ENCODE data around the gene TBC1D2B. TPM values are rescaled to one million over a fixed set of nuclear protein-coding genes. Genes with fewer than 3 reads are reported as not detected.
A peak's percentile ranks its signal among the peaks of the same experiment; 100 is the strongest.

TBC1D2B gene
- total RNA-seq, 2 experiments from 2014 or later, result 39.4 to 44.1 TPM

DNA sequence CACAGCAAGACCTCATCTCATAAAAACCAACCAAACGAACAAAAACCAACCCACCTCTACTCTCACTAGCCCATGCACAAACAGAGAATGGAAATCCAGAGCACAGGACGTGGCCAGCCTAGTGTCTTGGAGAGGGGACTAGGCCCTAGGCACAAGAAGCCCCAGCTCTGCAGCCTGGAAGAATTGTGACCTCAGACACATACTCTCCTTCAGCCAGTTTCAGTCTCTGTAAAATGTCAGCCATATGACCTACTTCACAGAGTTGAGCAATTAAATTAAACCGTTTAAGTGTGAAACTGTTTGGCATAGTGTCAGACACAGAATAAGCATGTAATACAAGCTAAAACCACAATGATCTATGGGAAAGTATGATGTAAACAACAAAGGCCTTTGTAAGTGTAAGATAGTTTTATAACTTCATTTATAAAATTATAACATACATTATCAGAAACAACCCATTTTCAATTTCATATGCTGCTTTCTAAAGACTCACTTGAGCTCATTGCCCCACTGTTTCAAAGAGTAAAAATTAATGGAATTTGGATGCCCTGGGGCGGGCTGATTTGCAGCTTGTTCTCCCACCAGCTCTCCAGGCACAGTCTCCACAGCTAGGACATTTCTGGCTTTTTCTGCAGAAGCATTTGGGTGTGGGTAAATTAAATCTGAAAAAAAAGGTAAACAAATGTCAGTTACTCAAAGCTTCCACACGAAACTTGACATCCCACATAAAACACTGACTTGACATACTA, 32.9 kb downstream of the TBC1D2B start:
- no peaks in the 10 kb centered on the region for H3K9me3 Mint-ChIP-seq
- H3K4me3 Mint-ChIP-seq, result peak overlapping the region; percentile 37
- DNase-seq, result peak; percentile 45
- peak overlapping the region; percentile 91 for H3K27ac Mint-ChIP-seq
- no peaks in the 10 kb centered on the region for H3K27me3 Mint-ChIP-seq
- peaks cover 56% of the 10 kb centered on the region for H3K36me3 Mint-ChIP-seq
- H3K4me1 Mint-ChIP-seq, result peaks cover 90% of the 10 kb centered on the region

GRCh38 chr15:78041946-78042345, 35.6 kb downstream of the TBC1D2B start:
- Mint-ChIP-seq H3K4me3 (no peak overlapping the region), H3K4me1 (peaks cover 87% of the 10 kb centered on the region), H3K27ac (peak overlapping the region; percentile 63), H3K9me3 (no peaks in the 10 kb centered on the region), H3K27me3 (no peaks in the 10 kb centered on the region), H3K36me3 (peaks cover 61% of the 10 kb centered on the region)
- no peak for DNase-seq

- H3K4me3 Mint-ChIP-seq, result no peak overlapping the region
- H3K36me3 Mint-ChIP-seq, result peaks cover 54% of the 10 kb centered on the region
- H3K4me1 Mint-ChIP-seq, result peaks cover 85% of the 10 kb centered on the region
- DNase-seq, result no peak
- H3K9me3 Mint-ChIP-seq, result no peaks in the 10 kb centered on the region
- no peak overlapping the region for H3K27ac Mint-ChIP-seq
- H3K27me3 Mint-ChIP-seq, result no peaks in the 10 kb centered on the region
Measured at GRCh38 chr15:78040653-78041244, 36.8 kb downstream of the TBC1D2B start.

- Mint-ChIP-seq H3K4me3 (no peak overlapping the region), H3K27ac (peak overlapping the region; percentile 14), H3K27me3 (no peaks in the 10 kb centered on the region), H3K36me3 (peaks cover 51% of the 10 kb centered on the region), H3K9me3 (no peaks in the 10 kb centered on the region), H3K4me1 (peaks cover 88% of the 10 kb centered on the region)
- no peak for DNase-seq
Measured at GRCh38 chr15:78038585-78039247, 38.8 kb downstream of the TBC1D2B start.

- H3K27me3 Mint-ChIP-seq, result no peaks in the 10 kb centered on the region
- H3K36me3 Mint-ChIP-seq, result peaks cover 44% of the 10 kb centered on the region
- H3K4me3 Mint-ChIP-seq, result no peak overlapping the region
- no peak for DNase-seq
- H3K9me3 Mint-ChIP-seq, result no peaks in the 10 kb centered on the region
- H3K4me1 Mint-ChIP-seq, result peaks cover 85% of the 10 kb centered on the region
- peak overlapping the region; percentile 67 for H3K27ac Mint-ChIP-seq
Measured at GRCh38 chr15:78037779-78038305, 39.7 kb downstream of the TBC1D2B start.

GRCh38 chr15:78037328-78037727, 40.2 kb downstream of the TBC1D2B start:
- Mint-ChIP-seq H3K27ac (no peak overlapping the region), H3K4me3 (no peak overlapping the region), H3K27me3 (no peaks in the 10 kb centered on the region), H3K9me3 (no peaks in the 10 kb centered on the region), H3K4me1 (peaks cover 82% of the 10 kb centered on the region), H3K36me3 (peaks cover 41% of the 10 kb centered on the region)
- no peak for DNase-seq

DNA sequence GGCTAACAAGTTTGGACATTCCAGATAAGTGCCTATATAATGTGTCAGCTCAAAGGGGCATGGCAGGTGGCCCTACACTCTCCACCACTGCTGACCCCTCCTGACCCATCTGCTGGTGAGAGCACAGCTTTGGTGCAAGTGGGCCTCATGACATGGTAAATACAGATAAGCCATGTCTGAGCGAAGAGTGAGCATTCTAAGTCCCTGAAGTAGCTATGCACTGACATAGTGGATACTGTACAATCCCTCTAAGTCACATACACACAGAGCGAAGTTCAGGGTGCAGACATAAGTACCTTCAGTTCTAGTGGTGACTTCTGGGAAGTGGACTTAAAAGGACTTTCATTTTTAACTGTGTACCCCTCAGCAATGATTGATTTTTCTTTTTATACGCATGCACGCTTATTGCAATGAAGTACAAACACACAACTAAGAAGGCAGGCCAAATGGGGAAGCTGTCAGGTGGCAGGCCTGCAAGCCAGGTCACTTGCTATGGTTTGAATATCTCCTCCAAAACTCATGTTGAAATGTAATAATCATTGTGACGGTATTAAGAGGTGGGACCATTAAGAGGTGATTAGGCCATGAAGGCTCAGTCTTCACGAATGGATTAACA, 41.5 kb downstream of the TBC1D2B start:
- Mint-ChIP-seq H3K36me3 (peaks cover 41% of the 10 kb centered on the region), H3K4me1 (peaks cover 77% of the 10 kb centered on the region), H3K9me3 (no peaks in the 10 kb centered on the region), H3K4me3 (no peak overlapping the region), H3K27ac (peak overlapping the region; percentile 87), H3K27me3 (no peaks in the 10 kb centered on the region)
- no peak for DNase-seq

DNA sequence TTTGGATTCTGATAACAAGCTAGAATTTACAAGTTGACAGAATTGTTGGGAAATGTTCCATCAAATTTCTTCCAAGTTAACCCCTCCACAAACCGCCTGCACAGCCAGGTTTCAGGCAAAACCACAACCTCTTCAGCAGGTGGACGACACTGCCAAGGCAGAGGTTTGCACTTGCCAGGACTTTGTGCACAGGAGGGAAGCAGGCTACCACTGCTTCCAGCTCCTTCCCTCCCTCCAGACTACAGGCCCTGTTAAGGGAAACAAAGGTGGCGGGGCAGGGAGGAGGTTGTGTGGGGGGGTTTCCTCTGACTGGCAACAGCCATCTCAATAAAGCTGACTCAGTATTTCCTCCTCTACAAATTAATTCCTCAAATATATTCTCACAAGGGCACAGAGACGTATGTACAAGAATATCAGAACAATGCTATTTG, 42.2 kb downstream of the TBC1D2B start:
- Mint-ChIP-seq H3K27ac (peak overlapping the region; percentile 87), H3K4me3 (peak overlapping the region; percentile 64), H3K27me3 (no peaks in the 10 kb centered on the region), H3K36me3 (peaks cover 45% of the 10 kb centered on the region), H3K9me3 (no peaks in the 10 kb centered on the region), H3K4me1 (peaks cover 73% of the 10 kb centered on the region)
- peak; percentile 45 for DNase-seq

DNA sequence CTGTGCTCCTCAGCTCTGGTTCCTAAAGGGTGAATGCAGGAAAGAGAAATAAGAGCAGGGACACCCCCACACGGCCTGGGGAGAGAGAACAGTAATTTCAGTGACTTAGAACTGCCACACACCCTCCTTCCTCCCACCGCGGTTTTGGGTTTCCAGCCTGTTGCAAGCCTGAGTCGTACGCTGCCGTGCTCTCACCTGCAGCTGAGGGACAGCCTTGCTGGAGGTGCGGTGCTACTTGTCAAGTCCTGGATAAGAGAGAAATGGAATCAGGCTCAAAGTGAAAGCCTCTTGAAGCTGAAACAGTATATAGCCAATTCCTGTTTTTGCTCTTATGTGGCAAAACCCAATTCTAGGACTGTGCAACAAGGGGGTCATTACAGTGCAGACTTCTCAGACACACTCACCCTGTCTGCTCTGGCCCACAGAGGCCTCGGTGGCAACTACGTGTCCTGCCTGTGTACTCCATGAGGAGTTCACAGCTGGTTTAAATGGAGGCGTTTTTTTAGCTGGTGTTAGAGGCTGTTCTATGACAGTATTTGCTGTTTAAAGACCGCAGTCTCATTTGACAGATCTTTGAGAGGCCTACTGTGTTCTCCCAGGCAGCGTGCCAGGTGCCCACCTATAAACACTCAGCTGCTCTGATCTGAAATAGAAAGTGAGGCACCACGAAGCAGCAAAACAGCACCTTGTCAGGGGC, 42.9 kb downstream of the TBC1D2B start:
- no peaks in the 10 kb centered on the region for H3K27me3 Mint-ChIP-seq
- peaks cover 40% of the 10 kb centered on the region for H3K36me3 Mint-ChIP-seq
- H3K4me3 Mint-ChIP-seq, result peak overlapping the region; percentile 64
- H3K27ac Mint-ChIP-seq, result peak overlapping the region; percentile 87
- H3K4me1 Mint-ChIP-seq, result peaks cover 66% of the 10 kb centered on the region
- no peaks in the 10 kb centered on the region for H3K9me3 Mint-ChIP-seq
- peak; percentile 85 for DNase-seq

DNA sequence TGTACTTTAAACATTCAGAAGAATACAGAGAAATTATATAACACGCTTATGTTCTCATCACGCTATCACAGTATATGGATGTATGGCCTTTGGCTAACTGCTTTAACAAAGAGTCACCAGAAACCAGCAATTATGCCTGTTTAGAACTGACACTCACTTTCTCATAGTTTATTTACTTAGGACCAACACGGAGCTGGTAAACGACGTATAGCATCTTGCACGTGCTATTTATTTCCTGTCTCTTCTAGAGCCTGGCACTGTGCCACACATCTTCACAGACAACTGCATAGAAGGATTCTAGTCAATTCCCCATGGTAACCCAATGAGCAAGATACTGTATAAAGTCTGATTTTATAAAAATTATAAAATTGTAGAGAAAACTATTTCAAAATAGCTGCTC, 43.6 kb downstream of the TBC1D2B start:
- H3K9me3 Mint-ChIP-seq, result no peaks in the 10 kb centered on the region
- peak overlapping the region; percentile 72 for H3K27ac Mint-ChIP-seq
- no peaks in the 10 kb centered on the region for H3K27me3 Mint-ChIP-seq
- no peak overlapping the region for H3K4me3 Mint-ChIP-seq
- DNase-seq, result no peak
- H3K4me1 Mint-ChIP-seq, result peaks cover 58% of the 10 kb centered on the region
- peaks cover 35% of the 10 kb centered on the region for H3K36me3 Mint-ChIP-seq

GRCh38 chr15:78032671-78033070, 44.8 kb downstream of the TBC1D2B start:
- Mint-ChIP-seq H3K27ac (no peak overlapping the region), H3K4me3 (no peak overlapping the region), H3K27me3 (no peaks in the 10 kb centered on the region), H3K4me1 (peaks cover 46% of the 10 kb centered on the region), H3K9me3 (no peaks in the 10 kb centered on the region), H3K36me3 (peaks cover 29% of the 10 kb centered on the region)
- no peak for DNase-seq

- no peak overlapping the region for H3K27ac Mint-ChIP-seq
- DNase-seq, result no peak
- H3K4me3 Mint-ChIP-seq, result no peak overlapping the region
- H3K36me3 Mint-ChIP-seq, result peaks cover 27% of the 10 kb centered on the region
- H3K9me3 Mint-ChIP-seq, result no peaks in the 10 kb centered on the region
- H3K4me1 Mint-ChIP-seq, result no peaks in the 10 kb centered on the region
- H3K27me3 Mint-ChIP-seq, result no peaks in the 10 kb centered on the region
Measured at GRCh38 chr15:78024883-78025282, 52.6 kb downstream of the TBC1D2B start.

GRCh38 chr15:78024519-78024870, 53.0 kb downstream of the TBC1D2B start:
- Mint-ChIP-seq H3K27me3 (no peaks in the 10 kb centered on the region), H3K4me1 (peaks cover under 1% of the 10 kb centered on the region), H3K36me3 (peaks cover 29% of the 10 kb centered on the region), H3K4me3 (no peak overlapping the region), H3K27ac (no peak overlapping the region), H3K9me3 (no peaks in the 10 kb centered on the region)
- DNase-seq, result no peak

DNA sequence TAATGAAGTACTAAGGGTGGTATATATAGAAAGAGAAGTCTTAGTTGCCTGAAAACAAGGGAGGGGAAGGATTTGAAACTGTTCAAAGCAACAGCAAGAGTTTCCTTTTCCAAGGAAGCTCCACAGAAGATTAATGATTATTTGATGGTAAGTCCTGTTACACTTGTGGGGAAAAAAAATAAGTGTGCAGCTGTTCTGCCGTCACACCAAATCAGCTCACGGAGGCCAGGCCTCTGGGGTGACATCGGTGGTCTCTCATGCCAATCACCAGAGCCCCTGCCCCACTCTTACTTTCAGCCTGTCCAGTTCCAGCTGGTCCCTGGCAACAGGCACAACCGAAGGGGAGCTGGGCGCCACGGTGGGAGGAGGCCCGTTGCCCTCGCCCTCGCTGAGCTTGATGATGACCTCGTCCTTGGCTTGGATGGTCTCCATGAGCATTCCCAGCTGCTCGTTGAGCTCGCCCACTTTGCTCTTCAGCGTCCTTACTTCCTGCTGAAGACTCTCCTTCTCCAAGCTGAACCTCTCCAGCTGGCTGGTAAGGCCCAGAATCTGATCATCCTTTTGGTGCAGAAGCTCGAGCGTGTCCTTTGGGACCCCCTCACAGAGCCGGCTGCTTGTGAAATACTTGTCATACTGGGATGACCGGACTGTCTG, 53.5 kb downstream of the TBC1D2B start:
- peaks cover 6% of the 10 kb centered on the region for H3K4me1 Mint-ChIP-seq

More for the DNA sequence above, 53.5 kb downstream of the TBC1D2B start:
- H3K36me3 Mint-ChIP-seq, result peaks cover 29% of the 10 kb centered on the region
- H3K27ac Mint-ChIP-seq, result no peak overlapping the region
- H3K4me3 Mint-ChIP-seq, result no peak overlapping the region
- DNase-seq, result no peak
- no peaks in the 10 kb centered on the region for H3K27me3 Mint-ChIP-seq
- no peaks in the 10 kb centered on the region for H3K9me3 Mint-ChIP-seq

Data from activated naive CD8-positive, alpha-beta T cell treated with anti-CD3 and anti-CD28 coated beads for 36 hours (primary cell).